Measurements from ENCODE around the gene DUSP9.

DNA sequence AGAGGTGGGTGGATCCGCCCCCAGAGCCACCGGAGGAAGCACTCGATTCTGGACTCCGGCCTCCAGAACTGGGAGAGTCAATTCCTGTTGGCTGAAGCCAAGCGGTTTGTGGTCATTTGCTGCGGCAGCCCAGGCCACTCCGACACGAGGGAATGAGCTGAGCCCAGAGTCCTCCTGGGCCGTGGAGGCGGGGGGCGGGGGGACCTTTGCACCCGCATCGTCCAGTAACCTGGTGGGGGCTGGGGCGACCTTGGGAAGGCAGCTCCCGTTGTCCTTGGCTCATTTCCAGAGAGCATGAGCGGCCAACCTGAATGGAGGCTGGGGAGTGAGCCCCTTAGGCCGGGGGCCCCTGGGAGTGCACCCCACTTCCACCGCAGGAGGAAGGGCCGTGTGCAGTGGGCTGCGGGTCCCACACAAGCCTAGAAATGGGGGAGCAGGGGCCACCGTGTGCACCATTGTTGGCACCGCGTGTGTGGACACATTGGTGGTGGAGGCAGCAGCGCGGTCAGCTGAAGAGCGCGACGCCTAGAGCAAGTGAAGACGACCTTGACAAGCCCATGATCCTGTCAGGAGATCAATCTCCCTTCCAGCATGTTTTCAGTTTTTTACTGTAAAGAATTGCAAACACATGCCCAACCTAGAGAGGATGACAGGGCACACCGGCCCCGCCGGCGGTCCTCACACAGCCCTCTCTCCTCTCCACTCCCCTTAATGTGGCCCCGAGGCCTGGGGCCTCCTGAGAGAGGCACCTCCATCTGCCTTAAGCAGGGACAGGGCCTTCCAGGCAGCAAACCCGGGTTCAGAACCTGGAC, 19.9 kb upstream of the DUSP9 start:
- TF ChIP-seq, protein P1, sequence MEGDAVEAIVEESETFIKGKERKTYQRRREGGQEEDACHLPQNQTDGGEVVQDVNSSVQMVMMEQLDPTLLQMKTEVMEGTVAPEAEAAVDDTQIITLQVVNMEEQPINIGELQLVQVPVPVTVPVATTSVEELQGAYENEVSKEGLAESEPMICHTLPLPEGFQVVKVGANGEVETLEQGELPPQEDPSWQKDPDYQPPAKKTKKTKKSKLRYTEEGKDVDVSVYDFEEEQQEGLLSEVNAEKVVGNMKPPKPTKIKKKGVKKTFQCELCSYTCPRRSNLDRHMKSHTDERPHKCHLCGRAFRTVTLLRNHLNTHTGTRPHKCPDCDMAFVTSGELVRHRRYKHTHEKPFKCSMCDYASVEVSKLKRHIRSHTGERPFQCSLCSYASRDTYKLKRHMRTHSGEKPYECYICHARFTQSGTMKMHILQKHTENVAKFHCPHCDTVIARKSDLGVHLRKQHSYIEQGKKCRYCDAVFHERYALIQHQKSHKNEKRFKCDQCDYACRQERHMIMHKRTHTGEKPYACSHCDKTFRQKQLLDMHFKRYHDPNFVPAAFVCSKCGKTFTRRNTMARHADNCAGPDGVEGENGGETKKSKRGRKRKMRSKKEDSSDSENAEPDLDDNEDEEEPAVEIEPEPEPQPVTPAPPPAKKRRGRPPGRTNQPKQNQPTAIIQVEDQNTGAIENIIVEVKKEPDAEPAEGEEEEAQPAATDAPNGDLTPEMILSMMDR (IDR thresholded peaks at IDR 0.05; ENCODE audit: poor library complexity), result no peak
- no peak for TF ChIP-seq EZH2 (IDR thresholded peaks at IDR 0.05; ENCODE audit: borderline replicate concordance)
